ENCODE results near the gene ELOVL6.

Gene ELOVL6

GRCh38 chr4:110130576-110131358 lies 67.6 kb downstream of the ELOVL6 start:
- DNase-seq (ENCODE audit: extremely low spot score, insufficient read length, low read depth), result no peak
- no peak for FAIRE-seq

GRCh38 chr4:110129544-110129943 lies 68.9 kb downstream of the ELOVL6 start:
- no peak for DNase-seq (ENCODE audit: extremely low spot score, insufficient read length, low read depth)
- no peak for FAIRE-seq

GRCh38 chr4:110128472-110128919 lies 69.9 kb downstream of the ELOVL6 start:
- FAIRE-seq (no peak), DNase-seq (ENCODE audit: extremely low spot score, insufficient read length, low read depth) (no peak)

- DNase-seq (ENCODE audit: extremely low spot score, insufficient read length, low read depth) (no peak), FAIRE-seq (no peak)
These were observed 70.4 kb downstream of the ELOVL6 start for GRCh38 chr4:110128029-110128428.

GRCh38 chr4:110124711-110125110 lies 73.7 kb downstream of the ELOVL6 start:
- FAIRE-seq (peak; percentile 26), DNase-seq (ENCODE audit: extremely low spot score, insufficient read length, low read depth) (peak; percentile 3)

- DNase-seq (ENCODE audit: extremely low spot score, insufficient read length, low read depth) (no peak), FAIRE-seq (no peak)
These were observed 76.2 kb downstream of the ELOVL6 start for GRCh38 chr4:110122201-110122600.

- DNase-seq (ENCODE audit: extremely low spot score, insufficient read length, low read depth) (no peak), FAIRE-seq (no peak)
These were observed 77.9 kb downstream of the ELOVL6 start for GRCh38 chr4:110120506-110120905.

- DNase-seq (ENCODE audit: extremely low spot score, insufficient read length, low read depth) (no peak), FAIRE-seq (no peak)
These were observed 78.5 kb downstream of the ELOVL6 start for GRCh38 chr4:110119880-110120279.

- FAIRE-seq, result no peak
- DNase-seq (ENCODE audit: extremely low spot score, insufficient read length, low read depth), result no peak
These were observed 79.1 kb downstream of the ELOVL6 start for GRCh38 chr4:110119337-110119736.

- DNase-seq (ENCODE audit: extremely low spot score, insufficient read length, low read depth), result no peak
- no peak for FAIRE-seq
These were observed 86.4 kb downstream of the ELOVL6 start for GRCh38 chr4:110112056-110112455.

- no peak for FAIRE-seq
- DNase-seq (ENCODE audit: extremely low spot score, insufficient read length, low read depth), result no peak
These were observed 89.0 kb downstream of the ELOVL6 start for GRCh38 chr4:110109455-110109854.

- FAIRE-seq (no peak), DNase-seq (ENCODE audit: extremely low spot score, insufficient read length, low read depth) (no peak)
These were observed 89.5 kb downstream of the ELOVL6 start for GRCh38 chr4:110108960-110109359.

GRCh38 chr4:110108422-110108821 lies 90.0 kb downstream of the ELOVL6 start:
- FAIRE-seq (peak; percentile 77), DNase-seq (ENCODE audit: extremely low spot score, insufficient read length, low read depth) (no peak)

GRCh38 chr4:110107866-110108265 lies 90.5 kb downstream of the ELOVL6 start:
- FAIRE-seq, result no peak
- no peak for DNase-seq (ENCODE audit: extremely low spot score, insufficient read length, low read depth)

GRCh38 chr4:110106931-110107296 lies 91.5 kb downstream of the ELOVL6 start:
- FAIRE-seq, result peak; percentile 76
- no peak for DNase-seq (ENCODE audit: extremely low spot score, insufficient read length, low read depth)

- no peak for DNase-seq (ENCODE audit: extremely low spot score, insufficient read length, low read depth)
These were observed 93.8 kb downstream of the ELOVL6 start for GRCh38 chr4:110104661-110105060.

GRCh38 chr4:110099638-110100037 lies 98.8 kb downstream of the ELOVL6 start:
- FAIRE-seq, result no peak

More at GRCh38 chr4:110104661-110105060, 93.8 kb downstream of the ELOVL6 start:
- FAIRE-seq, result no peak

GRCh38 chr4:110096405-110096804 lies 102.0 kb downstream of the ELOVL6 start:
- FAIRE-seq, result no peak
- no peak for DNase-seq (ENCODE audit: extremely low spot score, insufficient read length, low read depth)

More at GRCh38 chr4:110099638-110100037, 98.8 kb downstream of the ELOVL6 start:
- DNase-seq (ENCODE audit: extremely low spot score, insufficient read length, low read depth), result no peak

- FAIRE-seq (no peak), DNase-seq (ENCODE audit: extremely low spot score, insufficient read length, low read depth) (no peak)
These were observed 105.8 kb downstream of the ELOVL6 start for GRCh38 chr4:110092646-110093045.

- FAIRE-seq (no peak), DNase-seq (ENCODE audit: extremely low spot score, insufficient read length, low read depth) (no peak)
These were observed 106.8 kb downstream of the ELOVL6 start for GRCh38 chr4:110091434-110092140.

GRCh38 chr4:110088670-110089069 lies 109.7 kb downstream of the ELOVL6 start:
- peak; percentile 63 for FAIRE-seq

More at GRCh38 chr4:110088670-110089069, 109.7 kb downstream of the ELOVL6 start:
- no peak for DNase-seq (ENCODE audit: extremely low spot score, insufficient read length, low read depth)
